GM18873 (cell line): Measurements from ENCODE around the gene OSER1.
"Not testable (repeated sequence)": the region's sequence is repeated elsewhere in the genome, so short reads cannot be mapped to it uniquely, and the experiment has no call there.

Source experiments
- ATAC-seq: cut with Tn5 transposase; IDR thresholded peaks from one replicate; pipeline ENCODE4 v1.9.1; 2021; ENCODE audit warnings: mild to moderate bottlenecking, moderate library complexity, moderate number of reproducible peaks; ENCODE audit not compliant: unreplicated experiment, low FRiP score

Gene OSER1

DNA sequence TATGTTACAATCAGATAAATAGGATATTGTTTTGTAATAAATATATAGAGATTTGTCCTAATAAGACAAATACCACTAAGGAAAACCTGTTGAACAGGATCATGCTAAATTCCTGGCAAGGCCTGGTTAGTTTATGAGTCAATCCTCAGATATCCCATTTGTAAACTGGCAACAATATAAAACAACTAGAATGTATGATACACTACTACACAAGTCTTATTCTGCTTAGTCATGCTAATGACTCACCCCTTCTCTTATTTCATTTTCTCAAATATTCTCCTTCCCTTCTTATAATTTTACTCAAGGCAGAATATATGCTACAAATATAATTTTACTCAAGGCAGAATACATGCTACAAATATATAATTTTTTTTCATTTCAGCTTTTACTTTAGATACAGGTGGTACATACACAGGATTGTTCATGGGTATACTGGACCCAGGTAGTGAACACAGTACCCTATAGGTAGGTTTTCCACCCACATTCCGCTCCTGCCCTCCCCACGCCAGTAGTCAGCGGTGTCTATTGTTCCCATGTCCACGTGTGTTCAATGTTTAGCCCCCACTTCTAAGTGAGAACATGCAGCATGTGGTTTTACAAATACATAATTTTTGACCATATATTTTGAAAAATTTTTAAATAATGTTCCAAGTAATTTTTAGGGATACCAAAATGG lies 6.3 kb downstream of the OSER1 start:
- no peak for ATAC-seq

- ATAC-seq: no peak
These were observed 7.4 kb downstream of the OSER1 start for GRCh38 chr20:44203161-44203560.

GRCh38 chr20:44200983-44201382 lies 9.6 kb downstream of the OSER1 start:
- no peak for ATAC-seq

GRCh38 chr20:44200371-44200770 lies 10.2 kb downstream of the OSER1 start:
- ATAC-seq: no peak

- ATAC-seq: no peak
These were observed 10.7 kb downstream of the OSER1 start for GRCh38 chr20:44199877-44200276.

GRCh38 chr20:44198872-44199271 lies 11.7 kb downstream of the OSER1 start:
- no peak for ATAC-seq

DNA sequence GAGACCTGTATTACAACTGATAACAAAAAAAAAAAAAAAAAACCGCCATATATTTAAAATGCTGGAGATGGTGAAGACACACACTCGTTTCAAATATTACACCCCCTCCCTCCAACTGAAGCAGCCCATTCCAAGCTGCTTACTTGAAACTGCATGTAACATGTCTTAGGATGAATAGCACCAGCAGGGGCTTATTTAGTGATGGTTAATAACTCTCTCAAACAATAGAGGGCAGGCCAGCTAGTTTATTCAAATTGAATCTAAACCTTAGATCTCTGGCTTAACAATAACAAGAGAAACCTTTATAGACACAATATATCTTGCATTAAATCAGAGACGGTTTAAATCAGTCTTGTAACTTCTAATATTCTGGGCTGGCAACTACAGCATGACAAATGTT lies 14.3 kb downstream of the OSER1 start:
- ATAC-seq: no peak

GRCh38 chr20:44195605-44196004 lies 15.0 kb downstream of the OSER1 start:
- ATAC-seq: no peak

GRCh38 chr20:44193801-44194200 lies 16.8 kb downstream of the OSER1 start:
- no peak for ATAC-seq

GRCh38 chr20:44191640-44192039 lies 18.9 kb downstream of the OSER1 start:
- not testable (repeated sequence) for ATAC-seq

- not testable (repeated sequence) for ATAC-seq
These were observed 20.2 kb downstream of the OSER1 start for GRCh38 chr20:44190197-44190852.

- no peak for ATAC-seq
These were observed 21.8 kb downstream of the OSER1 start for GRCh38 chr20:44188752-44189151.

GRCh38 chr20:44187772-44188709 lies 22.5 kb downstream of the OSER1 start:
- no peak for ATAC-seq

DNA sequence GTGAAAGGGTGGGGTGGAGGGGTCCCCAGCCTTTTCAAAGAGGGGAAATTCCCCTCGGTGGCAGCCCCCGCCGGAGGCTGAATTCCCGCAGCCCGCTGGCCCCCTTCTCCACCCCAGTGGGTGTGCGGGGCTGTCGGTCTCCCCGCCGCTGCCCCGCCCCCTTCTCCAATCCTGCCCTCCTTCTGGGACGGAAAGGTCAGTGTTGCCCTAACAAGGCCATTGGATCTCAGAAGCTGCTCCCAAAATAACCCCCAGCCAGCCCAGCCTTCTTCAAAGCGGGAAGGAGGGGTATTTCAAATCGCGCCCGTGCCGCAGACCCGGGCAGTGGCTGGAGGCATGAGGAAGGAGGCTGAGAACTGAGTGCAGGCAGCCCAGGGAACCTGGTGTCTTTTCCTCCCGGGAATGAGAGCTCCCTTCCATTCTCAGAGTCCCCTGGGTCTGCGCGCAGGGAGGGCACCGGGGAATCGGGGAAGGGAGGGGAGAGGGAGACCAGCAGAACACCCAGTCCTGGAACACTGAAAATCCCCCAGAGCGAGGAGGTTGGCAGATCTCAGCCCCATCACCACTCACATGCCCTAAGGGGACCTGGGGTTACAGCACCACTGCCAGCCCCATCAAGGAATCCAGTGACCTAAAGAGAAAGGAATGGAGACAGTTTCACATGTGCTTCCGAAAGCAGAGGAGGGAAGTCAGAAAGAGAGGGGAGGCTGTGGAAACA lies 23.4 kb downstream of the OSER1 start, which contains the start of gene JPH2:
Gene JPH2 (minus strand): TSS at position 135 of the 718 bp plus-strand sequence. CDS start 483 bp downstream, outside the sequence.
- ATAC-seq: no peak

- no peak for ATAC-seq
These were observed 23.9 kb downstream of the OSER1 start for GRCh38 chr20:44186674-44187053.

- ATAC-seq: no peak
These were observed 24.4 kb downstream of the OSER1 start for GRCh38 chr20:44186201-44186600.

- ATAC-seq: no peak
These were observed 25.0 kb downstream of the OSER1 start for GRCh38 chr20:44185574-44185973.

GRCh38 chr20:44183282-44183681 lies 27.3 kb downstream of the OSER1 start:
- no peak for ATAC-seq

- ATAC-seq: no peak
These were observed 27.7 kb downstream of the OSER1 start for GRCh38 chr20:44182863-44183262.

- ATAC-seq: no peak
These were observed 28.3 kb downstream of the OSER1 start for GRCh38 chr20:44182135-44182765.
